Mesodermal cell (in vitro differentiated cells): ENCODE results near the gene SGK1.

Experiments used
- H3K27ac ChIP-seq: 2 replicates; pipeline ENCODE4 v1.7.0; 2013; ENCODE audit warnings: mild to moderate bottlenecking, low read depth, low read length, moderate library complexity; ENCODE audit not compliant: severe bottlenecking
- H3K36me3 ChIP-seq: 2 replicates; pipeline ENCODE4 v1.7.1; 2013; ENCODE audit warnings: mild to moderate bottlenecking, low read length, moderate library complexity; ENCODE audit not compliant: control insufficient read depth, insufficient read depth
- H3K4me1 ChIP-seq: one replicate; pipeline ENCODE4 v1.7.1; 2013; ENCODE audit warnings: mild to moderate bottlenecking, low read length; ENCODE audit not compliant: insufficient read depth, control insufficient read depth, poor library complexity, severe bottlenecking
- H3K4me3 ChIP-seq: 2 replicates; pipeline ENCODE4 v1.7.0; 2013; ENCODE audit warnings: low read length, control low read depth, mild to moderate bottlenecking; ENCODE audit not compliant: insufficient read depth, poor library complexity, severe bottlenecking; ENCODE audit errors: extremely low read depth
- H3K9me3 ChIP-seq: 2 replicates; pipeline ENCODE4 v1.7.1; 2013; ENCODE audit warnings: mild to moderate bottlenecking, low read length, moderate library complexity; ENCODE audit not compliant: control insufficient read depth
- WGBS, 2 experiments: methylation state at CpG; one replicate each; pipeline ENCODE4 v1.1.5; 2013; ENCODE audit warnings: missing lambda C conversion rate in 2 of 2; ENCODE audit not compliant: insufficient coverage in 2 of 2; 5-methylcytosine and 5-hydroxymethylcytosine counted together

SGK1 gene

DNA sequence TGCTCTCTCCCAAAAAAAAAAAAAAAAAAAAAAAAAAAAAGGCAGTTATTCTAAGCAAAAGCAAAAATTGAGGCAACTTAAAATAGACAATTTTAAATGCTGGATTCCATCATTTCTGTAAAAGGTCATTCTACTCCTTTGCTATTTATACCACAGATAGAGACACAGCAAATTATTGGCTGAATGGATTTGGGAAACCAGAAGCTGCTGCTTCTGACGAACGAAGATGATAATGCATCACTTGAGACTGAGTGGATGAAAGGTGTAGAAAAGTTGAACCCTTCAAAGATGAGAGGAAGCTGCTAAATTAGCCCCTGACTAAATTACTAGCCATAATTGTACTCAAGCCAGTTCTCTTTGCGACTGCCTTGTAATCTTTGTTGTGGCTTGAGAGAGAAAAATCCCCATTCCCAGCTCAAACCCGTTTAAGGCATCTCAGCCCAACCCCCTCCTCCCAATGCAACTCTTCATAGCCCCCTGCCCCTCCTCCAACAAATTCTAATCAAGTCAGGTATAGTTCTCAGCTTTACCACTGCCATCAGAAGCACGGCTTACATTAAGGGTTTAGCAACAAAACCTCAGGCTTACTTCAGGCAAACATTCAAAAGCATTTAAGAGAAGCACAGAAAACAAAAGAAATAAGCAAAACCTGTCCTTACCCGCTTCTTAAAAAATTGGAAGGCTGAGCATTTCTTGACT lies 1.0 kb downstream of the SGK1 start:
- Histone ChIP-seq H3K4me3 (no peak overlapping the region), H3K27ac (no peak overlapping the region)
- 17 to 20% methylated on average over 3 to 4 of the region's 6 CpGs for WGBS, 2 experiments

GRCh38 chr6:134315974-134316441 lies 1.9 kb downstream of the SGK1 start:
- Histone ChIP-seq H3K36me3 (no peaks in the 10 kb centered on the region), H3K4me3 (no peak overlapping the region), H3K4me1 (no peaks in the 10 kb centered on the region), H3K27ac (no peak overlapping the region), H3K9me3 (no peaks in the 10 kb centered on the region)
- 88% methylated on average over 2 of the region's 2 CpGs; no CpG with 5 or more reads in 1 of the 2 experiments for WGBS, 2 experiments

More for the DNA sequence above, 1.0 kb downstream of the SGK1 start:
- H3K36me3 ChIP-seq = no peaks in the 10 kb centered on the region
- H3K4me1 ChIP-seq = no peaks in the 10 kb centered on the region
- no peaks in the 10 kb centered on the region for H3K9me3 ChIP-seq

DNA sequence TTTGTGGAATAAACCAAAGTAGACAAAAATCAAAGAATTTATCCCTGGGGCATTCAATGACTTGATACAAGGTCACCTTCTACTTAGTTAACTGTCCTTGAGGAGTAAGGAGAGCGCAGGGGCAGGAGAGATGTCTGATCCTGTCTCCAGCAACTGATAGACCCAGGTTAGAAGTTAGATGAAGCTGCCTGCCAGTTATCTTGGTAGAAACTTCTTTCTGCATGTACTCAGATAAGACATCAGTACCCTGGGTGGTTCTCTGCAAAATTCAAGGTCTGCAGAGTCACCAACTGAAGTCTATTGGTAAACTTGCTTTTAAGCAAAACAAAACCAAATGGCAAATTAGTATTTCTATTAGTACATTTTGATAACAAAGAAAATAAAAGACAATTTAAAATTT lies 2.7 kb downstream of the SGK1 start:
- H3K4me1 ChIP-seq = no peaks in the 10 kb centered on the region
- WGBS, 2 experiments = 100% methylated on average over 1 of the region's 1 CpG; no CpG with 5 or more reads in 1 of the 2 experiments
- H3K9me3 ChIP-seq = no peaks in the 10 kb centered on the region
- no peak overlapping the region for H3K27ac ChIP-seq
- H3K36me3 ChIP-seq = no peaks in the 10 kb centered on the region
- no peak overlapping the region for H3K4me3 ChIP-seq

DNA sequence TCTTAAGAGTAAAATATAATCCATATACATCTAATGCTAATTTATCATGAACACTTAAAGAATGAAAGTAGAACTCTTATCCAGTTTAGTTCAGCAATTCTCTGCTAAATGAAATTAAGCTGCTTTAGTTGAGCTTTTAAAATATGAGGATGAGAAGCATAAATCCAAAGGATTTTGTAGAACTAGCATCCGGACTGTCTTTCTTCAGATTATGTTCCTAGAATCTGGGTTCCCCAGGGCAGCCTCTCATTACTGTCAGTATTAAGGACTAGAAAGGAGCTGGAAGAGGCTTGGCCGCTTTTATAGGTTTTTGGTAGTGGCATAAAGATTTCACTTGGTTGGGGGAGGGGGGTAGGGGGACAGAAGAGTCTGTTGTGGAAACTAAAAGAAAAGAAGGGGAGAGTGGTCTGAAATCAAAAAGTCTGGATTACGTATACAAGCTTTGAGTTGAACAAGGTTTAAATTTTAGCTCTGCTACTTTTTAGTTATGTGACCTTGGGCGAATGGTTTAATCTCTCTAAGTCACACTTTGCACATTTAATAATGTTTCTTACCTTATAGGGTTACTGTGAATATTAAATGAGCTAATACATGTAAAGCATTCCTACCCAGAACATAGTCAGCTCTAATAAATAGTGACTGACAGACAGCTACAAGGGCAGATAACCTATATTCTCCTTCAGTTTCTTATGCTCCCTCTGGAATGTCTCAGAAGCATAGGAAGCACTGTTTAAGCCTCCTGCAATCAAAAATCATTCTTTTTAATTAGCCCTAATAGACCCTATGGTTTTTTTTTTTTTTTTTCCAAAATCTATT lies 3.7 kb downstream of the SGK1 start:
- H3K9me3 ChIP-seq = no peaks in the 10 kb centered on the region
- no peak overlapping the region for H3K27ac ChIP-seq
- no peaks in the 10 kb centered on the region for H3K4me1 ChIP-seq
- no peaks in the 10 kb centered on the region for H3K36me3 ChIP-seq
- 93 to 94% methylated on average over 2 of the region's 4 CpGs for WGBS, 2 experiments
- no peak overlapping the region for H3K4me3 ChIP-seq

- Histone ChIP-seq H3K4me3 (no peak overlapping the region), H3K4me1 (no peaks in the 10 kb centered on the region), H3K27ac (no peak overlapping the region), H3K36me3 (no peaks in the 10 kb centered on the region), H3K9me3 (no peaks in the 10 kb centered on the region)
- 70 to 86% methylated on average over 5 to 6 of the region's 7 CpGs for WGBS, 2 experiments
Measured at GRCh38 chr6:134312038-134312660, 5.8 kb downstream of the SGK1 start.

GRCh38 chr6:134310817-134311216 lies 7.1 kb downstream of the SGK1 start:
- H3K4me3 ChIP-seq = no peak overlapping the region
- WGBS, 2 experiments = no CpG with 5 or more reads among the region's 2 CpGs
- no peaks in the 10 kb centered on the region for H3K9me3 ChIP-seq
- H3K4me1 ChIP-seq = no peaks in the 10 kb centered on the region
- no peaks in the 10 kb centered on the region for H3K36me3 ChIP-seq
- no peak overlapping the region for H3K27ac ChIP-seq

- H3K4me3 ChIP-seq = no peak overlapping the region
- no peaks in the 10 kb centered on the region for H3K4me1 ChIP-seq
- H3K27ac ChIP-seq = no peak overlapping the region
- no peaks in the 10 kb centered on the region for H3K36me3 ChIP-seq
- H3K9me3 ChIP-seq = no peaks in the 10 kb centered on the region
- 79 to 88% methylated on average over 2 to 3 of the region's 5 CpGs for WGBS, 2 experiments
Measured at GRCh38 chr6:134309983-134310605, 7.8 kb downstream of the SGK1 start.

DNA sequence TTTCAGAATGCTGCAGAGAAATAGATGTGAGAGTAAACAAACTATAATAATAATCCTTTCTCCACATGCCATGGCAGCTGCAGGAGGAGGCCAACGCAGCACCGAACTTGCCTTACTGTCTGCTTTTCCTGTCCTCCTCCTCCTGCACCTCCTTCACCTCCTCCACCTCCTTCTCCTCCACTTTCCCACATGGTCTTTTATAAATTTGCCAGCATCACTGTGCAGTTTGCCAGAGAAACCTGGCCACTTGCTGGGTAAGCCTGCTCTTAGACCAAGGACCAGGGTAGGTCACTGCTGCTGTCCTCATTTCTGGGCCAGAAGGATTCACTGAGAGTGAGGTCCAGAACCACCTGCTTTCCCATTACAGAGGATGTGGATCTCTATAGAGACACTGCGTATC lies 8.7 kb downstream of the SGK1 start:
- Histone ChIP-seq H3K27ac (no peak overlapping the region), H3K36me3 (no peaks in the 10 kb centered on the region), H3K4me3 (no peak overlapping the region), H3K9me3 (no peaks in the 10 kb centered on the region), H3K4me1 (no peaks in the 10 kb centered on the region)
- 83 to 84% methylated on average over 2 to 3 of the region's 3 CpGs for WGBS, 2 experiments

DNA sequence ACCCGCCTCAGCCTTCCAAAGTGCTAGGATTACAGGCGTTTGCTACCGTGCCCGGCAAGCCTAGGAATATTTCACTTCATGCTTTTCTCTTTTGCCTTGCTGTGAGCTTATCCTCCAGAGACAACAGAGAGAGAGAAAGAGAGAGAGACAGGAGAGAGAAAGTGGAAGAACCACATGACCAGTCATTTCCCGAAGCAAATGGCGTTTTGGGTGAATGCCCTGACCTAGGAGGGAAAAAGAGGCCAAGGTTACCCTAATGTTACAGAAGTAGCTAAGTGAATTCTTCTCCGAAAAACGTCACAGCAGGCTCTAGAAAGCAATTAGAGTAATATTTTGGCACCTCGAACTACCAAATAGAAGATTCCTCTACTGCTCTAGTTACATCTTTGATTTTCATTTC lies 9.1 kb downstream of the SGK1 start:
- H3K4me3 ChIP-seq = no peak overlapping the region
- no peaks in the 10 kb centered on the region for H3K36me3 ChIP-seq
- no peak overlapping the region for H3K27ac ChIP-seq
- WGBS, 2 experiments = 93% methylated on average over 6 to 8 of the region's 9 CpGs
- H3K9me3 ChIP-seq = no peaks in the 10 kb centered on the region
- H3K4me1 ChIP-seq = no peaks in the 10 kb centered on the region

GRCh38 chr6:134307870-134308269 lies 10.0 kb downstream of the SGK1 start:
- Histone ChIP-seq H3K36me3 (no peaks in the 10 kb centered on the region), H3K4me3 (no peak overlapping the region), H3K4me1 (no peaks in the 10 kb centered on the region), H3K27ac (no peak overlapping the region), H3K9me3 (no peaks in the 10 kb centered on the region)
- 100% methylated on average over 2 of the region's 5 CpGs; no CpG with 5 or more reads in 1 of the 2 experiments for WGBS, 2 experiments
